Measurements from ENCODE around the gene EEF1AKMT1.
"Not testable (repeated sequence)": the region's sequence is repeated elsewhere in the genome, so short reads cannot be mapped to it uniquely, and the experiment has no call there.

Gene EEF1AKMT1

GRCh38 chr13:20749377-20749776, 24.4 kb downstream of the EEF1AKMT1 start:
- Mint-ChIP-seq H3K27ac (no peak overlapping the region), H3K9me3 (peaks cover 58% of the 10 kb centered on the region), H3K36me3 (peaks cover 43% of the 10 kb centered on the region), H3K27me3 (no peaks in the 10 kb centered on the region), H3K4me1 (no peaks in the 10 kb centered on the region), H3K4me3 (no peak overlapping the region)

GRCh38 chr13:20743830-20744404, 29.8 kb downstream of the EEF1AKMT1 start:
- Mint-ChIP-seq H3K9me3 (peaks cover 22% of the 10 kb centered on the region), H3K36me3 (peaks cover 22% of the 10 kb centered on the region)
- H3K27ac Mint-ChIP-seq, H3K27me3 Mint-ChIP-seq, H3K4me1 Mint-ChIP-seq, H3K4me3 Mint-ChIP-seq: not testable (repeated sequence)

- Mint-ChIP-seq H3K4me1 (no peaks in the 10 kb centered on the region), H3K27ac (no peak overlapping the region), H3K27me3 (no peaks in the 10 kb centered on the region), H3K9me3 (peaks cover 8% of the 10 kb centered on the region), H3K36me3 (peaks cover 18% of the 10 kb centered on the region), H3K4me3 (no peak overlapping the region)
These were observed 33.7 kb downstream of the EEF1AKMT1 start for GRCh38 chr13:20740021-20740420.

GRCh38 chr13:20738616-20739015, 35.1 kb downstream of the EEF1AKMT1 start:
- H3K4me3 Mint-ChIP-seq: no peak overlapping the region
- H3K4me1 Mint-ChIP-seq: no peaks in the 10 kb centered on the region
- H3K27me3 Mint-ChIP-seq: no peaks in the 10 kb centered on the region
- H3K36me3 Mint-ChIP-seq: peaks cover 17% of the 10 kb centered on the region
- H3K9me3 Mint-ChIP-seq: peaks cover 6% of the 10 kb centered on the region
- no peak overlapping the region for H3K27ac Mint-ChIP-seq

GRCh38 chr13:20729633-20730585, 43.9 kb downstream of the EEF1AKMT1 start:
- peaks cover 9% of the 10 kb centered on the region for H3K36me3 Mint-ChIP-seq
- no peaks in the 10 kb centered on the region for H3K27me3 Mint-ChIP-seq
- no peak overlapping the region for H3K4me3 Mint-ChIP-seq
- H3K4me1 Mint-ChIP-seq: no peaks in the 10 kb centered on the region
- H3K9me3 Mint-ChIP-seq: no peaks in the 10 kb centered on the region
- H3K27ac Mint-ChIP-seq: no peak overlapping the region

- Mint-ChIP-seq H3K4me3 (no peak overlapping the region), H3K4me1 (no peaks in the 10 kb centered on the region), H3K27me3 (no peaks in the 10 kb centered on the region), H3K36me3 (peaks cover 7% of the 10 kb centered on the region), H3K9me3 (no peaks in the 10 kb centered on the region), H3K27ac (no peak overlapping the region)
These were observed 45.0 kb downstream of the EEF1AKMT1 start for GRCh38 chr13:20728579-20729311.

- H3K4me1 Mint-ChIP-seq: no peaks in the 10 kb centered on the region
- no peak overlapping the region for H3K4me3 Mint-ChIP-seq
- peaks cover 7% of the 10 kb centered on the region for H3K36me3 Mint-ChIP-seq
- no peaks in the 10 kb centered on the region for H3K9me3 Mint-ChIP-seq
- peaks cover 2% of the 10 kb centered on the region for H3K27me3 Mint-ChIP-seq
- H3K27ac Mint-ChIP-seq: no peak overlapping the region
These were observed 45.9 kb downstream of the EEF1AKMT1 start for GRCh38 chr13:20727856-20728255.

- Mint-ChIP-seq H3K4me1 (peaks cover 8% of the 10 kb centered on the region), H3K36me3 (no peaks in the 10 kb centered on the region), H3K27ac (no peak overlapping the region), H3K4me3 (no peak overlapping the region), H3K27me3 (peaks cover 16% of the 10 kb centered on the region), H3K9me3 (no peaks in the 10 kb centered on the region)
These were observed 52.1 kb downstream of the EEF1AKMT1 start for GRCh38 chr13:20721454-20722357.

GRCh38 chr13:20721058-20721453, 52.7 kb downstream of the EEF1AKMT1 start:
- H3K36me3 Mint-ChIP-seq: no peaks in the 10 kb centered on the region
- H3K4me1 Mint-ChIP-seq: peaks cover 8% of the 10 kb centered on the region
- no peak overlapping the region for H3K27ac Mint-ChIP-seq
- H3K4me3 Mint-ChIP-seq: no peak overlapping the region
- H3K27me3 Mint-ChIP-seq: peaks cover 16% of the 10 kb centered on the region
- no peaks in the 10 kb centered on the region for H3K9me3 Mint-ChIP-seq

- Mint-ChIP-seq H3K4me1 (peaks cover 8% of the 10 kb centered on the region), H3K4me3 (no peak overlapping the region), H3K9me3 (no peaks in the 10 kb centered on the region), H3K27me3 (peaks cover 16% of the 10 kb centered on the region), H3K36me3 (no peaks in the 10 kb centered on the region), H3K27ac (no peak overlapping the region)
These were observed 53.3 kb downstream of the EEF1AKMT1 start for GRCh38 chr13:20720499-20720898.

- no peak overlapping the region for H3K27ac Mint-ChIP-seq
- peaks cover 8% of the 10 kb centered on the region for H3K4me1 Mint-ChIP-seq
- H3K36me3 Mint-ChIP-seq: no peaks in the 10 kb centered on the region
- H3K9me3 Mint-ChIP-seq: no peaks in the 10 kb centered on the region
- H3K4me3 Mint-ChIP-seq: no peak overlapping the region
- H3K27me3 Mint-ChIP-seq: peaks cover 16% of the 10 kb centered on the region
These were observed 54.0 kb downstream of the EEF1AKMT1 start for GRCh38 chr13:20719783-20720182.

- Mint-ChIP-seq H3K36me3 (no peaks in the 10 kb centered on the region), H3K4me1 (peaks cover 8% of the 10 kb centered on the region), H3K27me3 (peaks cover 16% of the 10 kb centered on the region), H3K9me3 (no peaks in the 10 kb centered on the region), H3K4me3 (no peak overlapping the region), H3K27ac (no peak overlapping the region)
These were observed 54.7 kb downstream of the EEF1AKMT1 start for GRCh38 chr13:20718958-20719566.

- no peaks in the 10 kb centered on the region for H3K36me3 Mint-ChIP-seq
- H3K27me3 Mint-ChIP-seq: peaks cover 16% of the 10 kb centered on the region
- H3K4me1 Mint-ChIP-seq: peaks cover 14% of the 10 kb centered on the region
- no peaks in the 10 kb centered on the region for H3K9me3 Mint-ChIP-seq
- no peak overlapping the region for H3K4me3 Mint-ChIP-seq
- H3K27ac Mint-ChIP-seq: peak overlapping the region; percentile 41
These were observed 55.9 kb downstream of the EEF1AKMT1 start for GRCh38 chr13:20717581-20718542.

GRCh38 chr13:20716951-20717350, 56.8 kb downstream of the EEF1AKMT1 start:
- H3K9me3 Mint-ChIP-seq: no peaks in the 10 kb centered on the region
- peaks cover 12% of the 10 kb centered on the region for H3K27me3 Mint-ChIP-seq
- no peaks in the 10 kb centered on the region for H3K36me3 Mint-ChIP-seq
- H3K4me1 Mint-ChIP-seq: peaks cover 15% of the 10 kb centered on the region
- H3K4me3 Mint-ChIP-seq: no peak overlapping the region
- H3K27ac Mint-ChIP-seq: no peak overlapping the region

Measured in activated naive CD4-positive, alpha-beta T cell treated with anti-CD3 and anti-CD28 coated beads, Interleukin-2, amount 50 U/mL, for 24 hours (primary cell).